Retinal pigment epithelial cell (primary cell): ENCODE measurements around the gene TXNRD1.
"Not testable (repeated sequence)": the region's sequence is repeated elsewhere in the genome, so short reads cannot be mapped to it uniquely, and the experiment has no call there.

Experiments
- DNase-seq: peaks from one replicate; pipeline ENCODE4 v3.0.0-alpha.2; 2010; ENCODE audit warnings: low read depth
- H3K4me3 ChIP-seq: 2 replicates; pipeline ENCODE4 v1.5.1; 2011; ENCODE audit warnings: mild to moderate bottlenecking, low read length, control low read depth, moderate library complexity
- TF ChIP-seq, protein P1 (sequence below): conservative IDR thresholded peaks from 2 replicates; pipeline ENCODE4 v1.5.1; 2011; ENCODE audit warnings: low read depth, low read length, control low read depth, inconsistent platforms

TXNRD1 gene

DNA sequence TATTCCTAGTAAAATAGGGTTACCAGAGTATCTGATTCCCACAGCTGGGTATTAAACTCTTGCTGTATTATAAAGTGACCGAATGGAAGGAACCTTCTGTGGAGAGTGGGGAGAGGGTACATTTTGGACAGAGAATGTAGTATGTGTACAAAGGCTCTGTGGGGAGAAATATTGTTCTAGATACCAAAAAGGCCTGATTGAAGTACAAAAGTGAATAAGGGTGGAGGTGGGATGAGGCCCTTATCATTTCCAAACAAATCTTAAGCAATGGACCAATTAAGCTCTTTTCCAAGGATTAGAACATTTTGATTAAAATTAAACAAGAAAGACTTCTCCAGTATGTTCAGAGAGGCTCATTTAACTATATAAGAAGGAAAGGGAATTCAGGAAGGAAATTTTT, 108.3 kb downstream of the TXNRD1 start:
- DNase-seq, result no peak
- TF ChIP-seq, protein P1, sequence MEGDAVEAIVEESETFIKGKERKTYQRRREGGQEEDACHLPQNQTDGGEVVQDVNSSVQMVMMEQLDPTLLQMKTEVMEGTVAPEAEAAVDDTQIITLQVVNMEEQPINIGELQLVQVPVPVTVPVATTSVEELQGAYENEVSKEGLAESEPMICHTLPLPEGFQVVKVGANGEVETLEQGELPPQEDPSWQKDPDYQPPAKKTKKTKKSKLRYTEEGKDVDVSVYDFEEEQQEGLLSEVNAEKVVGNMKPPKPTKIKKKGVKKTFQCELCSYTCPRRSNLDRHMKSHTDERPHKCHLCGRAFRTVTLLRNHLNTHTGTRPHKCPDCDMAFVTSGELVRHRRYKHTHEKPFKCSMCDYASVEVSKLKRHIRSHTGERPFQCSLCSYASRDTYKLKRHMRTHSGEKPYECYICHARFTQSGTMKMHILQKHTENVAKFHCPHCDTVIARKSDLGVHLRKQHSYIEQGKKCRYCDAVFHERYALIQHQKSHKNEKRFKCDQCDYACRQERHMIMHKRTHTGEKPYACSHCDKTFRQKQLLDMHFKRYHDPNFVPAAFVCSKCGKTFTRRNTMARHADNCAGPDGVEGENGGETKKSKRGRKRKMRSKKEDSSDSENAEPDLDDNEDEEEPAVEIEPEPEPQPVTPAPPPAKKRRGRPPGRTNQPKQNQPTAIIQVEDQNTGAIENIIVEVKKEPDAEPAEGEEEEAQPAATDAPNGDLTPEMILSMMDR, result no peak
- H3K4me3 ChIP-seq, result no peak overlapping the region

DNA sequence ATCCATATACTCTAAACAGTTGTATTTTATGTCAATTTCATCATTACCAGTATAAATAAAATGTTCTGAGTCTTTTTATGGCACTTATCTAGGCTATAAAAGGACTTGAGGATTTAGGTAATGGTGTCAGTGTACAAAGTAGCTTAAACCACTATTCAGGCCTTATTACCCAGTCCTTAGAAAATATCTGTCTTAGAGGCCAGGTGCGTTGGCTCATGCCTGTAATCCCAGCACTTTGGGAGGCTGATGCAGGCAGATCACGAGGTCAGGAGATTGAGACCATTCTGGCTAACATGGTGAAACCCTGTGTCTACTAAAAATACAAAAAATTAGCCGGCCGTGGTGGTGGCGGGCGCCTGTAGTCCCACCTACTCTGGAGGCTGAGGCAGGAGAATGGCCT, 112.7 kb downstream of the TXNRD1 start:
- not testable (repeated sequence) for DNase-seq, H3K4me3 ChIP-seq

DNA sequence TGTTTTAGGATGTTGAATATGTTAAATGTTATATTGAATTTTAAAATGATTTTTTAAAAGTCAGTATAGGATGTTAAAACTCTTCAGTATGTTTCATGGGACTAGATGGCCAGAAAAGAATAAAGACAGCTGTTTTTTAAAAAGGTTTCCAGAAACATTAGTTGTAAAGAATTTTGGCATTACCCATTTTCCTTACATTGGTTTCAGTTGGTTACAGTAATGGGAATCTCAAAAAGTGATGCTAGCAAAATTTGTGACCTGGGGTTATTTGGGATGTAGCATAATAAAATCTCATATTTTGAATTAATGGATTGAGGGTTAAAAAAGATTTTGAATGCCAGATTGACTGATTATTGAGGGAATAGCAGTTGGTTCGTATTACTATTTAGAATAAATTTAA, 113.2 kb downstream of the TXNRD1 start:
- TF ChIP-seq, protein P1, result no peak
- DNase-seq, result no peak
- H3K4me3 ChIP-seq, result no peak overlapping the region

DNA sequence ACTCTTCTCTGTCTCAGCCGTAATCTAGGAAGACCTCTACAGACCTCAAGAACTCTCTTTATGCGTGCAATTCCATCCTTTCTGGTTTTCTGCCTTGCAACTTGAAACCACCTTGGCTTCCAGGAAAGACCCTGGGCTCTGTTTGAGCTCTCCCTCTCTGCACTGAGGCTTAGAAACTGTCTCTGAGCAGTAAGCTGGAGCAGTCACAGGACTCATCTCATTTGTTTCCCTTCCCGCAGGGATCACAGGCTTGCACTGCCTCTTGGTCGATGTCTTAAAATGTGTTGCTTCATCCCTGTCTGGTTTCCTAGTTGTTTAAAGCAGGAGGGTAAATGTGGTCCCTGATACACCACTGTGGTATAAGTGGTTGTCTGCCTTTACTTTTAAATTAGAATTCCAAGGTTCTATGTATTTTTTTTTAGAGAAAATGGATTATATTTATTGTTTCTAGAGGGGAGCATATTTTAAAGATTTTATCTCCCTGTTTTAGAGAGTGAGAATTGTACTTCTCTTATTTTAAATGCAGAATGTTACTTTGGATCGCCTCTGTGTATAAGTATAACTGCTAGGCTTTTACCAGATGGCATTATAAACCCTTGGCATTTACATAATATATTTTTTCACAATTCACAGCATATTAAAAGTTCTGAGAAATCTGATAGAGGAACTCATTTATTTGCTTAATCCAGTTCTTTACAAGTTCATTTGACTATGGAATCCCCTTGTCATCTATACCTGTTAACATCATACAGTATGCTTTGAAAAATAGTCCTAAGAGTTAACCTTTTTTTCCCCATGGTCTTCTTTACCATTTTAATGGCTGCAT, 114.3 kb downstream of the TXNRD1 start:
- TF ChIP-seq, protein P1, result no peak
- DNase-seq, result no peak
- H3K4me3 ChIP-seq, result no peak overlapping the region

DNA sequence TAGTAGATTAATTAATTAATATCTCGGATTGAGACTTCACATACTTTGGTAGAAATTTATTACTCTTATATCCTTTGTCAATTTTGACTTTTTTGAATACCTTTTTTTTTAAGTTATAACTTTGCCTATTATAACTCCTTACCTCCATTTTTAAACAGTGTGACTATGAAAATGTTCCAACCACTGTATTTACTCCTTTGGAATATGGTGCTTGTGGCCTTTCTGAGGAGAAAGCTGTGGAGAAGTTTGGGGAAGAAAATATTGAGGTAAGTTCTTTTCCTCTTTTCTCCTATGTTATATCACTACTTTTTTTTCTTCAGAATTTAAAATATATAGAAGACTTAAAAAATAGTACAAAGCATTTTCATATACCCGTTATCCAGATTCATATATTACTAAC, 115.8 kb downstream of the TXNRD1 start:
- H3K4me3 ChIP-seq, result no peak overlapping the region
- no peak for DNase-seq
- TF ChIP-seq, protein P1, result no peak

DNA sequence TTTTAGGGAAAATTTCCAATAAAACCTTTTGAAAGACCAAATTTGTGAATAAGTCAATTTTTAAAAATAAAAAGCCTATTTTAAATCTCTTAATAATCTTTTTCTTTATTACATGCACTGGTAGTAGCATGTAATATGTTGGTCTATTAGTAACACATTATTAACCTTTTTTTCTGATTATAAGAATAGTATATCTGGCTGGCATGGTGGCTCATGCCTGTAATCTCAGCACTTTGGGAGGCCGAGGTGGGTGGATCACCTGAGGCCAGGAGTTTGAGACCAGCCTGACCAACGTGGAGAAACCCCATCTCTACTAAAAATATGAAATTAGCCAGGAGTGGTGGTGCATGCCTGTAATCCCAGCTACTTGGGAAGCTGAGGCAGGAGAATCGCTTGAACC, 116.7 kb downstream of the TXNRD1 start:
- DNase-seq, H3K4me3 ChIP-seq: not testable (repeated sequence)

DNA sequence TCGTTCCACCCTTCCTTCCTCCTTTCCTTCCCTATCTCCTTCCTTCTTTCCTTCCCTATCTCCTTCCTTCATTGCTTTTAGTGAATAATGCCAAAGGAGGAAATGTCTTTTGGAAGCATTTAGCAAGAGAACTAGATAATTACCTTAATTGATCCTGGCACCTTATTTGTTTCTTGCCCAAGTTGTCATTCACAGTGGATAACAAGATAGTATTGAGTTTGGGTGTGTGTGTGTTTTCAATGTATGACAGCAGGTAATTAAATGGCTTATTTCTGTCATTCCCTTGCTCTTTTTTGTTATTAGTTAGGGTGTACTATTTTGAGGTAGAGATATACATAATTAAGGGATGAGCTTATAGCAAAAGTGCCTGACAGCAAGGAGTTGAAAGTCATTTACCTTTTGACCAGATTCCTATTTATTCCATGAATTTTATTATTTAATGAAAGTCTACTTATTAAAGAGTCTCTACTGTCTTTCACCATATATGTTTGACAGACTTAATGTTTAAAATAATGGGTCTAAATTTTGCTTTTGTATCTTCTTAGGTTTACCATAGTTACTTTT, 118.2 kb downstream of the TXNRD1 start:
- no peak overlapping the region for H3K4me3 ChIP-seq
- no peak for DNase-seq
- TF ChIP-seq, protein P1, result no peak

DNA sequence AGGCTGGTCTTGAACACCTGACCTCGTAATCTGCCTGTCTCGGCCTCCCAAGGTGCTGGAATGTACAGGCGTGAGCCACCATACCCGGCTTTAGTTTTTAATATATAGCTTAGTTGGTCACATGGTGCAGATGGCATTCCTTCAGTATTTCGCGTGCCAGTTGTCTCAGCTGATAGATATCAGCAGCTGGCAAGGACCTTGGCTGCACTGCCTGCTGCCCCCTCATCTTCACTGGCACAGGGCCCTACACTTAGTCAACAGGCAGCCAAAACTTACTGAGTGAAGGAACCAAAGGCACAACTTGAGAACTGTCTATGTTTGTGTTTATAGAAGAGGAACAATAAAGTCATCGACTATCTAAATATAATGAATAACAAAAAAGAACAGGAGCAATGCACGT, 119.0 kb downstream of the TXNRD1 start:
- TF ChIP-seq, protein P1, result no peak
- DNase-seq, result no peak
- H3K4me3 ChIP-seq, result no peak overlapping the region
